Measurements from ENCODE around the gene IL21. TPM values are rescaled to one million over a fixed set of nuclear protein-coding genes. Genes with fewer than 3 reads are reported as not detected.

IL21 gene
- total RNA-seq, 1 experiment from 2014 or later: not detected

- DNase-seq: no peak
- no peaks in the 10 kb centered on the region for H3K27me3 ChIP-seq (ENCODE audit: insufficient read depth, low read length)
- H3K18ac ChIP-seq (ENCODE audit: insufficient read length, low read depth, low read length): no peak overlapping the region
- Mint-ChIP-seq H3K4me3 (no peak overlapping the region), H3K36me3 (ENCODE audit: insufficient read depth in 1 of 3, low read depth in 3 of 3) (no peaks in the 10 kb centered on the region), H3K4me1 (no peaks in the 10 kb centered on the region), H3K27me3 (ENCODE audit: low read depth) (no peaks in the 10 kb centered on the region; the same call in none of the 2 replicates), H3K9me3 (no peaks in the 10 kb centered on the region), H3K27ac (no peak overlapping the region)
- H2BK120ac ChIP-seq (ENCODE audit: low read depth, low read length, poor library complexity, severe bottlenecking): no peak overlapping the region
- no peak overlapping the region for H2BK12ac ChIP-seq (ENCODE audit: insufficient read length, low read depth, low read length)
- no peak overlapping the region for H2BK15ac ChIP-seq (ENCODE audit: low read depth, low read length)
- no peaks in the 10 kb centered on the region for H3K79me2 ChIP-seq (ENCODE audit: insufficient read depth, low read length)
- no peak overlapping the region for H3K9ac ChIP-seq (ENCODE audit: extremely low read depth, insufficient read length, low read length)
- no peaks in the 10 kb centered on the region for H3K79me1 ChIP-seq (ENCODE audit: insufficient read depth, low read depth, low read length, poor library complexity, severe bottlenecking)
- no peak overlapping the region for H2BK5ac ChIP-seq (ENCODE audit: insufficient read length, low read length)
- no peak overlapping the region for H2AFZ ChIP-seq (ENCODE audit: low read length)
- no peaks in the 10 kb centered on the region for H3K23me2 ChIP-seq (ENCODE audit: insufficient read length, low read depth, low read length, poor library complexity, severe bottlenecking)
- no peak overlapping the region for H3K4me2 ChIP-seq (ENCODE audit: insufficient read depth, insufficient read length, low read length)
- no peak overlapping the region for H2BK20ac ChIP-seq (ENCODE audit: low read depth, low read length, poor library complexity, severe bottlenecking)
- H3K27ac ChIP-seq (ENCODE audit: insufficient read length, low read depth, low read length): no peak overlapping the region
- H3T11ph ChIP-seq (ENCODE audit: low read length): no peak overlapping the region
- H4K8ac ChIP-seq (replicated peaks; ENCODE audit: insufficient read length, low read depth, low read length): no peak overlapping the region
- H3K9me3 ChIP-seq (ENCODE audit: control insufficient read depth, low read depth, low read length): no peaks in the 10 kb centered on the region
- no CpG with 5 or more reads among the region's 2 CpGs for WGBS (ENCODE audit: extremely low coverage, insufficient read length, low lambda C conversion rate)
- no peak for TF ChIP-seq CTCF (conservative IDR thresholded peaks at IDR 0.05)
- H4K5ac ChIP-seq (ENCODE audit: insufficient read length, low read depth, low read length): no peak overlapping the region
- H3K56ac ChIP-seq (ENCODE audit: insufficient read length, low read depth, low read length): no peak overlapping the region
- H3K4ac ChIP-seq (ENCODE audit: low read depth, low read length): no peak overlapping the region
- no peak overlapping the region for H4K91ac ChIP-seq (ENCODE audit: insufficient read length, low read depth, low read length)
- H2AK5ac ChIP-seq (ENCODE audit: insufficient read length, low read length): no peak overlapping the region
- no peak overlapping the region for H3K23ac ChIP-seq (ENCODE audit: insufficient read length, low read depth, low read length)
- no peaks in the 10 kb centered on the region for H3K4me1 ChIP-seq (ENCODE audit: insufficient read depth, low read length)
- no peaks in the 10 kb centered on the region for H4K20me1 ChIP-seq (ENCODE audit: control insufficient read depth, insufficient read depth, insufficient read length)
- no peak overlapping the region for H3K14ac ChIP-seq (ENCODE audit: insufficient read depth, low read length)
These were observed 29.7 kb downstream of the IL21 start for GRCh38 chr4:122591196-122591595.

Measured in H9 (cell line).